IgD-negative memory B cell (primary cell): ENCODE measurements around the gene DAPK1. TPM values are rescaled to one million over a fixed set of nuclear protein-coding genes. Genes with fewer than 3 reads are reported as not detected.
A peak's percentile ranks its signal among the peaks of the same experiment; 100 is the strongest.

Experiments
- H3K27ac Mint-ChIP-seq, 3 donors: one replicate each; pipeline ENCODE4 v1.8.0; 2020 to 2022; ENCODE audit warnings: mild to moderate bottlenecking in 3 of 3, mixed read lengths in 3 of 3, moderate library complexity in 1 of 3
- H3K27me3 Mint-ChIP-seq: one replicate; pipeline ENCODE4 v1.8.0; 2021; ENCODE audit warnings: mixed read lengths
- H3K36me3 Mint-ChIP-seq: one replicate; pipeline ENCODE4 v1.8.0; 2020; ENCODE audit warnings: mild to moderate bottlenecking, mixed read lengths
- H3K4me1 Mint-ChIP-seq, 3 donors: one replicate each; pipeline ENCODE4 v1.8.0; 2020 to 2022; ENCODE audit warnings: mixed read lengths in 3 of 3, mild to moderate bottlenecking in 1 of 3
- H3K4me3 Mint-ChIP-seq, 4 donors: one replicate each; pipeline ENCODE4 v1.8.0; 2020 to 2022; ENCODE audit warnings: mild to moderate bottlenecking in 4 of 4, mixed read lengths in 4 of 4, moderate library complexity in 3 of 4
- H3K9me3 Mint-ChIP-seq, 3 donors: one replicate each; pipeline ENCODE4 v1.8.0; 2020 to 2021; ENCODE audit warnings: mixed read lengths in 3 of 3, mild to moderate bottlenecking in 1 of 3
- polyA plus RNA-seq: library from polyadenylated mRNA; unstranded; fragments of 300-500 nt; fragmentation: Illumina TruSeq; gene quantifications from one replicate; pipeline ENCODE4 v1.2.3, GENCODE V29; 2021

DAPK1 gene
- polyA plus RNA-seq, 1 donor from 2014 or later = 0.86 TPM

- H3K27me3 Mint-ChIP-seq = no peaks in the 10 kb centered on the region
- H3K27ac Mint-ChIP-seq = no peak overlapping the region
- no peak overlapping the region for H3K4me3 Mint-ChIP-seq
- H3K9me3 Mint-ChIP-seq = no peaks in the 10 kb centered on the region
- no peaks in the 10 kb centered on the region for H3K36me3 Mint-ChIP-seq
- H3K4me1 Mint-ChIP-seq = no peaks in the 10 kb centered on the region
Measured at GRCh38 chr9:87590996-87591395, 93.3 kb downstream of the DAPK1 start.

- H3K27me3 Mint-ChIP-seq = no peaks in the 10 kb centered on the region
- H3K9me3 Mint-ChIP-seq = no peaks in the 10 kb centered on the region
- H3K27ac Mint-ChIP-seq = no peak overlapping the region
- no peaks in the 10 kb centered on the region for H3K4me1 Mint-ChIP-seq
- no peak overlapping the region for H3K4me3 Mint-ChIP-seq
- H3K36me3 Mint-ChIP-seq = no peaks in the 10 kb centered on the region
Measured at GRCh38 chr9:87592554-87593358, 95.1 kb downstream of the DAPK1 start.

- Mint-ChIP-seq H3K4me1 (no peaks in the 10 kb centered on the region), H3K27me3 (no peaks in the 10 kb centered on the region), H3K9me3 (no peaks in the 10 kb centered on the region), H3K4me3 (no peak overlapping the region), H3K27ac (no peak overlapping the region), H3K36me3 (no peaks in the 10 kb centered on the region)
Measured at GRCh38 chr9:87593359-87593980, 95.8 kb downstream of the DAPK1 start.

- H3K27ac Mint-ChIP-seq = no peak overlapping the region
- H3K4me1 Mint-ChIP-seq = no peaks in the 10 kb centered on the region
- no peaks in the 10 kb centered on the region for H3K36me3 Mint-ChIP-seq
- H3K27me3 Mint-ChIP-seq = no peaks in the 10 kb centered on the region
- no peaks in the 10 kb centered on the region for H3K9me3 Mint-ChIP-seq
- no peak overlapping the region for H3K4me3 Mint-ChIP-seq
Measured at GRCh38 chr9:87594194-87594593, 96.5 kb downstream of the DAPK1 start.

- Mint-ChIP-seq H3K9me3 (no peaks in the 10 kb centered on the region), H3K27me3 (no peaks in the 10 kb centered on the region), H3K4me1 (no peaks in the 10 kb centered on the region), H3K36me3 (no peaks in the 10 kb centered on the region), H3K4me3 (no peak overlapping the region), H3K27ac (no peak overlapping the region)
Measured at GRCh38 chr9:87594662-87595061, 97.0 kb downstream of the DAPK1 start.

GRCh38 chr9:87595610-87596009 lies 97.9 kb downstream of the DAPK1 start:
- H3K27me3 Mint-ChIP-seq = no peaks in the 10 kb centered on the region
- H3K27ac Mint-ChIP-seq = no peak overlapping the region

GRCh38 chr9:87596862-87597261 lies 99.2 kb downstream of the DAPK1 start:
- H3K9me3 Mint-ChIP-seq = no peaks in the 10 kb centered on the region
- no peaks in the 10 kb centered on the region for H3K27me3 Mint-ChIP-seq
- H3K4me1 Mint-ChIP-seq = no peaks in the 10 kb centered on the region
- no peak overlapping the region for H3K4me3 Mint-ChIP-seq
- H3K36me3 Mint-ChIP-seq = no peaks in the 10 kb centered on the region
- H3K27ac Mint-ChIP-seq = no peak overlapping the region

More at GRCh38 chr9:87595610-87596009, 97.9 kb downstream of the DAPK1 start:
- Mint-ChIP-seq H3K4me1 (no peaks in the 10 kb centered on the region), H3K9me3 (no peaks in the 10 kb centered on the region), H3K36me3 (no peaks in the 10 kb centered on the region), H3K4me3 (no peak overlapping the region)

GRCh38 chr9:87597710-87598443 lies 100.2 kb downstream of the DAPK1 start:
- H3K9me3 Mint-ChIP-seq = peaks cover 0 to 2% (median 0%) of the 10 kb centered on the region in 3 donors
- H3K4me3 Mint-ChIP-seq = no peak overlapping the region
- no peaks in the 10 kb centered on the region for H3K36me3 Mint-ChIP-seq
- no peaks in the 10 kb centered on the region for H3K27me3 Mint-ChIP-seq
- H3K4me1 Mint-ChIP-seq = no peaks in the 10 kb centered on the region
- no peak overlapping the region for H3K27ac Mint-ChIP-seq

- H3K36me3 Mint-ChIP-seq = no peaks in the 10 kb centered on the region
- no peak overlapping the region for H3K27ac Mint-ChIP-seq
- peaks cover 4% of the 10 kb centered on the region for H3K27me3 Mint-ChIP-seq
- no peak overlapping the region for H3K4me3 Mint-ChIP-seq
- peaks cover 0 to 4% (median 0%) of the 10 kb centered on the region in 3 donors for H3K9me3 Mint-ChIP-seq
- H3K4me1 Mint-ChIP-seq = no peaks in the 10 kb centered on the region
Measured at GRCh38 chr9:87599901-87600610, 102.4 kb downstream of the DAPK1 start.

GRCh38 chr9:87601176-87601575 lies 103.5 kb downstream of the DAPK1 start:
- H3K9me3 Mint-ChIP-seq = peaks cover 0 to 6% (median 0%) of the 10 kb centered on the region in 3 donors
- no peak overlapping the region for H3K27ac Mint-ChIP-seq
- H3K4me1 Mint-ChIP-seq = no peaks in the 10 kb centered on the region
- H3K27me3 Mint-ChIP-seq = peaks cover 6% of the 10 kb centered on the region
- no peaks in the 10 kb centered on the region for H3K36me3 Mint-ChIP-seq
- H3K4me3 Mint-ChIP-seq = no peak overlapping the region

- peaks cover 0 to 6% (median 0%) of the 10 kb centered on the region in 3 donors for H3K9me3 Mint-ChIP-seq
- H3K27me3 Mint-ChIP-seq = peaks cover 6% of the 10 kb centered on the region
- H3K27ac Mint-ChIP-seq = peak overlapping the region in 1 of 3 donors; percentile 37
- no peaks in the 10 kb centered on the region for H3K36me3 Mint-ChIP-seq
- H3K4me3 Mint-ChIP-seq = no peak overlapping the region
- H3K4me1 Mint-ChIP-seq = no peaks in the 10 kb centered on the region
Measured at GRCh38 chr9:87601595-87601994, 103.9 kb downstream of the DAPK1 start.

- H3K36me3 Mint-ChIP-seq = no peaks in the 10 kb centered on the region
- H3K4me1 Mint-ChIP-seq = no peaks in the 10 kb centered on the region
- no peak overlapping the region for H3K4me3 Mint-ChIP-seq
- H3K9me3 Mint-ChIP-seq = peaks cover 0 to 9% (median 5%) of the 10 kb centered on the region in 3 donors
- H3K27ac Mint-ChIP-seq = no peak overlapping the region
- H3K27me3 Mint-ChIP-seq = peaks cover 6% of the 10 kb centered on the region
Measured at GRCh38 chr9:87602933-87603643, 105.4 kb downstream of the DAPK1 start.

GRCh38 chr9:87603854-87604490 lies 106.3 kb downstream of the DAPK1 start:
- H3K9me3 Mint-ChIP-seq = peaks cover 0 to 9% (median 7%) of the 10 kb centered on the region in 3 donors
- no peak overlapping the region for H3K27ac Mint-ChIP-seq
- H3K4me1 Mint-ChIP-seq = no peaks in the 10 kb centered on the region
- H3K27me3 Mint-ChIP-seq = peaks cover 6% of the 10 kb centered on the region
- H3K36me3 Mint-ChIP-seq = no peaks in the 10 kb centered on the region
- H3K4me3 Mint-ChIP-seq = no peak overlapping the region
